ENCODE data around the gene PKP4.

Gene PKP4

GRCh38 chr2:158463496-158464095 lies 6.8 kb downstream of the PKP4 start:
- no peak for TF ChIP-seq FOXP2 (optimal IDR thresholded peaks at IDR 0.05; ENCODE audit: borderline replicate concordance, extremely low read depth, extremely low read length, insufficient read depth)
- no peak for TF ChIP-seq TAF1 (IDR thresholded peaks at IDR 0.05; ENCODE audit: borderline replicate concordance, insufficient read depth, low read length)
- no peak for TF ChIP-seq REST (IDR thresholded peaks at IDR 0.05; ENCODE audit: insufficient read depth in 1 of 2, low read depth in 2 of 2, low read length in 2 of 2)
- TF ChIP-seq POLR2AphosphoS5 (IDR thresholded peaks at IDR 0.05; ENCODE audit: low read depth, low read length): no peak
- TF ChIP-seq SIN3A (IDR thresholded peaks at IDR 0.05; ENCODE audit: borderline replicate concordance, insufficient read depth, low read length): no peak

- TF ChIP-seq FOXP2 (optimal IDR thresholded peaks at IDR 0.05; ENCODE audit: borderline replicate concordance, extremely low read depth, extremely low read length, insufficient read depth) (no peak), SIN3A (IDR thresholded peaks at IDR 0.05; ENCODE audit: borderline replicate concordance, insufficient read depth, low read length) (no peak), REST (IDR thresholded peaks at IDR 0.05; ENCODE audit: insufficient read depth in 1 of 2, low read depth in 2 of 2, low read length in 2 of 2) (no peak), POLR2AphosphoS5 (IDR thresholded peaks at IDR 0.05; ENCODE audit: low read depth, low read length) (no peak), TAF1 (IDR thresholded peaks at IDR 0.05; ENCODE audit: borderline replicate concordance, insufficient read depth, low read length) (no peak)
These were observed 7.9 kb downstream of the PKP4 start for GRCh38 chr2:158464426-158465281.

GRCh38 chr2:158467248-158467647 lies 10.5 kb downstream of the PKP4 start:
- TF ChIP-seq FOXP2 (optimal IDR thresholded peaks at IDR 0.05; ENCODE audit: borderline replicate concordance, extremely low read depth, extremely low read length, insufficient read depth): no peak
- no peak for TF ChIP-seq SIN3A (IDR thresholded peaks at IDR 0.05; ENCODE audit: borderline replicate concordance, insufficient read depth, low read length)
- no peak for TF ChIP-seq TAF1 (IDR thresholded peaks at IDR 0.05; ENCODE audit: borderline replicate concordance, insufficient read depth, low read length)
- no peak for TF ChIP-seq REST (IDR thresholded peaks at IDR 0.05; ENCODE audit: insufficient read depth in 1 of 2, low read depth in 2 of 2, low read length in 2 of 2)
- TF ChIP-seq POLR2AphosphoS5 (IDR thresholded peaks at IDR 0.05; ENCODE audit: low read depth, low read length): no peak

- TF ChIP-seq SIN3A (IDR thresholded peaks at IDR 0.05; ENCODE audit: borderline replicate concordance, insufficient read depth, low read length) (no peak), FOXP2 (optimal IDR thresholded peaks at IDR 0.05; ENCODE audit: borderline replicate concordance, extremely low read depth, extremely low read length, insufficient read depth) (no peak), REST (IDR thresholded peaks at IDR 0.05; ENCODE audit: insufficient read depth in 1 of 2, low read depth in 2 of 2, low read length in 2 of 2) (no peak), TAF1 (IDR thresholded peaks at IDR 0.05; ENCODE audit: borderline replicate concordance, insufficient read depth, low read length) (no peak), POLR2AphosphoS5 (IDR thresholded peaks at IDR 0.05; ENCODE audit: low read depth, low read length) (no peak)
These were observed 17.1 kb downstream of the PKP4 start for GRCh38 chr2:158473719-158474392.
